ENCODE measurements around the gene LSG1. TPM values are rescaled to one million over a fixed set of nuclear protein-coding genes. Genes with fewer than 3 reads are reported as not detected.

Gene LSG1
- polyA plus RNA-seq, 1 donor from 2014 or later: 35.5 TPM

DNA sequence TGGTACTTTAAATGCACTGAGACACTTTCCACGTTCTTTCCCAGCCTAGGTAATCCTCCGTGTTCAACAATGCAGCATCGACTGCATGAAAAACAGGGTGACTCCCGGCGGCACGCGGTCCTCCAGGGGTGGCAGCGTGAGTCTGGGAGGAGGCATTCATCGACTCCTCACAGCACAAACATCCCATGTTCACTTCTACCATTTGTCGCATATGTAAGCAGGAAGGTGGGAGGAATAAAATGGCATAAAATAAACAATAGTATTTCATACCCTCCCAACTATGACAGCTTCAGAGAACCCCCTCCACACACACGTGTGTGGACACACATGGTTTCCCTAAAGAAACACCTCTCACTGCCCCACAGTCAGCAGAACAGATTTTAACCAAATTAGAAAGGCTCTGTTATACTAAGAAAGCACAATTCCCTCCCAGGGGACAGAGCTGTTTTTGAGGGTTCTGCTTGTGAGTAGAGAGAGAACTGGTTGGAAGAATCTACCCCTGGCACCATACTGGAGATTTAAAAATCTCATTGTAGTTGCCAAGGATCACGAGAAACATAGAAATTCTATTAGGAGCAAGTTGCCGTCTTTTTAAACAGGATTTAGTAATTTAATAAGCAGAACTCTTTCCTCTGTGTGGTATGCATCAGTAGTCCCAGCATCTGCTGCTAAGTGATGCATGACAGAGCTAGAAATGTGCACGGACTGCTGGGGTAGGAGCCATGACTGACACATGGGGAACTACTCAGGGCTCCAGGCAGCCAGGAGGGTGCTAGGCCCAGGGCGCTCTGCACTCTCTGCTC is 19.7 kb upstream of the LSG1 start:
- H3K27me3 Mint-ChIP-seq: peaks cover 1% of the 10 kb centered on the region
- H3K27ac Mint-ChIP-seq: peak overlapping the region; percentile 69 to 97 (median 76)
- peak overlapping the region; percentile 64 to 84 (median 74) for H3K4me3 Mint-ChIP-seq
- H3K4me1 Mint-ChIP-seq: peaks cover 46 to 56% (median 55%) of the 10 kb centered on the region in 3 donors
- H3K9me3 Mint-ChIP-seq: no peaks in the 10 kb centered on the region
- peaks cover 1% of the 10 kb centered on the region for H3K36me3 Mint-ChIP-seq

DNA sequence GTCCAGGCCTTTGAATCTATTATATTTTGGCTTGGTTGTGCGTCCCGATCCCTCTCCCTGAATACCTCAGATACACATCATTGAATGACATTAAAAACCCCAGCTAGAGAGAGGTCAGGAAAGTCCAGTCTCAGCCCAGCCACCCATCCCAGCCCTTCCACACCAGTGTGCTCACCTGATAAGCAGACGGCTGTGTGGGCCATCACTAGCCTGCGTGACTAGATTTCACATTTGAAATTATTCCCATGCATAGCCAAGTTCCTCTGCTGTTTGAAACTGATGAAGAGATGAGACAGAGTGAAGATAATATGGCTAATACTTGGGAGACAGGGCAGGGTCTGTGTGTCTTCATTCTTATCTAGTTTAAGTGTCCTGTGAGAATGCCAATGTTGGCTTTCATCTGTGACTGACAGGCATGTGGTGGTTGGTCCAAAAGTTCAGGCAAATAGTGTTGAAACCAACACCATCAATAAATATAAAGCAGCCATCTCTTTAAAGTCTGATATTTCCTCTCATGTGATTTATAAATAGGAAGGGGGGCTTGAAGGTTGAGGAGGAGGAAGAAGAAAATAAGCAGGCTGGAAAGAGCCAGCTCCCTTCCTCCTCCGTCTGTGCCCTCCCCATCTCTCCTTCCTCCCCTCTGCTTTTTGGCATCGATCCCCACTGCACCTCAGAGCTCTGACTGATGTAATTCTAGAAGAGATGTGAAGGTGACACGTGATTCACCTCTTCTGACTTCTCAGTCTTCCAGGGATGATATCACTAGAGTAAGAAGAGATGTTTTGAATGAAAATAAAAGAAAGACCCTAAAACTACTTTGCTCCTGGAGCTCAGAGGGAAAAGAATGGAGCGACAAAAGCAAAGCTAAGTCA is 18.7 kb upstream of the LSG1 start:
- Mint-ChIP-seq H3K4me1 (peaks cover 38 to 49% (median 46%) of the 10 kb centered on the region in 3 donors), H3K9me3 (no peaks in the 10 kb centered on the region), H3K4me3 (peak overlapping the region; percentile 64 to 84 (median 74)), H3K27ac (peak overlapping the region; percentile 69 to 97 (median 76)), H3K27me3 (peaks cover 1% of the 10 kb centered on the region), H3K36me3 (peaks cover 1% of the 10 kb centered on the region)

DNA sequence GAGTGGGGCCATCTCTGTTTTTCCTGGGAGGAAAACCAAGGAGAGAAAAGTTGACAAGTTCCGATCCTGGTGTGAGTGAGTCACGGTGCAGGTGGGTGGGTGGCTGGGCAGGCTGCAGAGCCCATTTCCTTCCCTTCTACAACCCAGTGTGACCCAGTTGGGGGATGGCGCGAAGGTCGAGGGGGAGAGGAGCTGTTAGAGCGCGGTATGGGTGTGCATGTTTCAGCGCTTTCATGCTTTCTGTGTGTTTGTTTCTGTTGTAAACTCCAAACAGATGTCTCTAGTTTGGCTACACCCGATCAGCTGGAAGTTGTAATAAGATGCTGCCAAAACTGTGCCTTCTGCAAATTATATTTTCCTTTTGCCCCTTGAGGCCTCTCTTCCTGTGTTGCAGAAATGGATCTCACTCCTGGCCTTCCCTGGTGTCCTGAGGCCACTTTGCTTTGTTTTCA is 17.5 kb upstream of the LSG1 start:
- Mint-ChIP-seq H3K4me1 (peaks cover 44 to 59% (median 51%) of the 10 kb centered on the region in 3 donors), H3K9me3 (no peaks in the 10 kb centered on the region), H3K36me3 (peaks cover 1% of the 10 kb centered on the region), H3K4me3 (peak overlapping the region; percentile 93 to 99 (median 97)), H3K27me3 (peaks cover 1% of the 10 kb centered on the region), H3K27ac (peak overlapping the region; percentile 28 to 95 (median 94))

DNA sequence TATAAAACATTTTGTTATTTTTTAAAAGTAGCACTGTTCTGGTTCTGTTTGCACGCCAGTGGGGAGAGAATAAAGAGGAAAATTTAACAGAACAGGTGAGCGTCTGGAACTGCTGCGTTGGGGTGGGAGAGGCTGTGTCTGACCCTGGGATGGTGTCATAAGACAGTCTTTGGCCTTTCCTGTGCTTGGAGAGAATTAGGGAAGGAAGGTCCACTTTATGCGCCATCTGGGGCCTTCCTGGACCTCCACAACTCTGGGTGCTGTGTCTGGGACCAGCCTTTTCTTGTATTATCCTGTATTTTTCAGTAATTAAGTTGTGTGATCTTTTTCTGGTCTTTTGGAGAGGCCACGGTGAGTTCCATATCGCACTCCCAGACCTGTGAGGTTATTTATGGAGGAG is 17.0 kb upstream of the LSG1 start:
- Mint-ChIP-seq H3K4me3 (peak overlapping the region; percentile 93 to 99 (median 97)), H3K27me3 (peaks cover 1% of the 10 kb centered on the region), H3K27ac (peak overlapping the region; percentile 92 to 95 (median 94)), H3K36me3 (peaks cover 1% of the 10 kb centered on the region), H3K4me1 (peaks cover 44 to 59% (median 53%) of the 10 kb centered on the region in 3 donors), H3K9me3 (no peaks in the 10 kb centered on the region)

DNA sequence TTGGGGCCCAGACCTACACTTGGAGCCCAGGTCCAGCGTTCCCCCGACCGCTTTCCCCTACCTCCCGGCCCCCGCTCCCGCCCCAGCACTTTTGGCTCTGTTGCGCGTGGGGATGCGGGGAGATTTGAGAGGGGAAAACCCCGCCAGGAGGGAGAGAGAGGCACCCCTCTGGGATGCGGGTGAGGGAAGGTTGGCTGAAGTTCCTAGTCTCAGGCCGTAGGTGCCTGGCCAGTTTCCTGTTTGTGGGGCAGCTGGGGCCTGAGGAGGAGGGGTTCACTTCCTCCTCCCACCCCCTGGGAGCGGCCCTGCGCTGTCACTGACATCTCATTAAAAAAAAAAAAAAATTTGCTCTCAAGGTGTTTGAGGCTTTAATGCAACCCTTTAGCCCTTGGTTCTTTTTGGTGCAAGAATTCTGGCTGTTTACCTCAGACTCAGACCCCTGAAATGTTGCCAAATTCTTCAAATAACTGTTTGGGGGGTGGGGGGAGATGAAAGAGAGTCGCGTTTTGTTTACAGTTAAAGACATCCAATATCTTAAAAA is 16.3 kb upstream of the LSG1 start:
- peaks cover 43 to 59% (median 55%) of the 10 kb centered on the region in 3 donors for H3K4me1 Mint-ChIP-seq
- H3K36me3 Mint-ChIP-seq: peaks cover 1% of the 10 kb centered on the region
- H3K9me3 Mint-ChIP-seq: no peaks in the 10 kb centered on the region
- peaks cover 1% of the 10 kb centered on the region for H3K27me3 Mint-ChIP-seq
- H3K4me3 Mint-ChIP-seq: peak overlapping the region; percentile 93 to 99 (median 97)
- peak overlapping the region; percentile 92 to 95 (median 94) for H3K27ac Mint-ChIP-seq

DNA sequence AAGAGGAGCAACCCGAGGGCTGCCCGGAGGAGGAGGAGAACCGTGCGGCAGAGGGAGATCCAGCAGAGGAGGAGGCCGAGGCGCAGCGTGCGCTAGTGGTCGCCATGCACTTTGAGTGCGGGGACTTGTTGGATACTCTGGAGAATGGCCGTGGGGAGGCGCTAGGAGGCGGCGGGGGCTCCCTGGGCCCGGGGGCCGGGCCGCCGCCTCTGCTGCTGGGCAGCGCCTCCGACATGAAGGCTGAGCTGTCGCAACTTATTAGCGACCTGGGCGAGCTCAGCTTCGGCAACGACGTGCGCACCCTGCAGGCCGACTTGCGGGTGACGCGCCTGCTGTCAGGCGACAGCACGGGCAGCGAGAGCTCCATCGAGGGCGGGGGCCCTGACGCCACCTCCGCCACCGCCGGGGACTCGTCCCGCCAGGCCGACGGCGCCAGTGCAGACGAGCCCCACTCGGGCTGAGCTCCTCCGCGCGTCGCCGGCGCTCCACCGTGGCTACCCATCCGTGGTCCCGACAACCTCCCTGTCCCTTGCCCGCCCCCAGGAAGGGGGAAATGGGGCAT is 15.7 kb upstream of the LSG1 start:
- Mint-ChIP-seq H3K9me3 (no peaks in the 10 kb centered on the region), H3K27ac (peak overlapping the region; percentile 93 to 95 (median 94)), H3K4me3 (peak overlapping the region; percentile 95 to 99 (median 99)), H3K4me1 (peaks cover 39 to 56% (median 55%) of the 10 kb centered on the region in 3 donors), H3K36me3 (peaks cover 1% of the 10 kb centered on the region), H3K27me3 (peaks cover 1% of the 10 kb centered on the region)

DNA sequence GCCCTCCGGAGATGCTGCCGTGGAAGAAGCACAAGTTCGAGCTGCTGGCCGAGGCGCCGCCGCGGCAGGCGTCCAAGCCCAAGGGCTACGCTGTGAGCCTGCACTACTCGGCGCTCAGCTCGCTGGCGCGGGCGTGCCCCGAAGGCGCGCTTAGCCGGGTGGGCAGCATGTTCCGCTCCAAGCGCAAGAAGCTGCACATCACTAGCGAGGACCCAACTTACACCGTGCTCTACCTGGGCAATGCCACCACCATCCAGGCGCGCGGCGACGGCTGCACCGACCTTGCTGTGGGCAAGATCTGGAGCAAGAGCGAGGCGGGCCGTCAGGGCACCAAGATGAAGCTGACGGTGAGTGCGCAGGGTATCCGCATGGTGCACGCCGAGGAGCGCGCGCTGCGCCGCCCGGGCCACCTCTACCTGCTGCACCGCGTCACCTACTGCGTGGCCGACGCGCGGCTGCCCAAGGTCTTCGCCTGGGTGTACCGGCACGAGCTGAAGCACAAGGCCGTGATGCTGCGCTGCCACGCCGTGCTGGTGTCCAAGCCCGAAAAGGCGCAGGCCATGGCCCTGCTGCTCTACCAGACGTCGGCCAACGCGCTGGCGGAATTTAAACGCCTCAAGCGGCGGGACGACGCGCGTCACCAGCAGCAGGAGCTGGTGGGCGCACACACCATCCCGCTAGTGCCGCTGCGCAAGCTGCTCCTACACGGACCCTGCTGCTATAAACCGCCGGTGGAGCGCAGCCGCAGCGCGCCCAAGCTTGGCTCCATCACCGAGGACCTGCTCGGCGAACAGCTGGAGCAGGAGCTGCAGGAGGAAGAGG is 15.0 kb upstream of the LSG1 start:
- Mint-ChIP-seq H3K4me3 (peak overlapping the region; percentile 95 to 99 (median 99)), H3K36me3 (peaks cover 1% of the 10 kb centered on the region), H3K9me3 (no peaks in the 10 kb centered on the region), H3K27ac (peak overlapping the region; percentile 93 to 99 (median 94)), H3K4me1 (peaks cover 37 to 59% (median 54%) of the 10 kb centered on the region in 3 donors), H3K27me3 (peaks cover under 1% of the 10 kb centered on the region)

DNA sequence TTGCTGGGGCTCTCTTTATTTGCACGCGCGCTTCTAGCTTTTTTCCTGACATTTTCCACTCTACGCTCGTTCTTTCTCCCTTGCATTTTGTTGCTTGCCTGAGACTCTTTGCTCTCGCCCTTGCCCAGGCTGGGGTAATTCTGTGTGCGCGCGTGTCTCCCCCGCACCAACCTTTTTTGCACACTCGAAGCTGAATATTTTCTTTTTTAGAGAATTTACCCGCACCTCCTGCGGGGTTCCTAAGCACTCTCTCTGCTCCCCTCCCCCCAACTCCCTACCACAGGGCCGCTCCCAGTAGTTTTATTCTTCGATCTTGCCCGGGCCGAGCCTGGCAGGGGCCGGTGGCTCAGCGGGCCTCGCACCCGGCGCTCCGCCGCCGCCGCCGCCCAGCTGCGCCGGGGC is 14.4 kb upstream of the LSG1 start:
- H3K27ac Mint-ChIP-seq: peak overlapping the region; percentile 87 to 99 (median 94)
- no peaks in the 10 kb centered on the region for H3K27me3 Mint-ChIP-seq
- H3K4me3 Mint-ChIP-seq: peak overlapping the region; percentile 95 to 99 (median 99)
- H3K4me1 Mint-ChIP-seq: peaks cover 31 to 53% (median 48%) of the 10 kb centered on the region in 3 donors
- peaks cover 1% of the 10 kb centered on the region for H3K36me3 Mint-ChIP-seq
- H3K9me3 Mint-ChIP-seq: no peaks in the 10 kb centered on the region

DNA sequence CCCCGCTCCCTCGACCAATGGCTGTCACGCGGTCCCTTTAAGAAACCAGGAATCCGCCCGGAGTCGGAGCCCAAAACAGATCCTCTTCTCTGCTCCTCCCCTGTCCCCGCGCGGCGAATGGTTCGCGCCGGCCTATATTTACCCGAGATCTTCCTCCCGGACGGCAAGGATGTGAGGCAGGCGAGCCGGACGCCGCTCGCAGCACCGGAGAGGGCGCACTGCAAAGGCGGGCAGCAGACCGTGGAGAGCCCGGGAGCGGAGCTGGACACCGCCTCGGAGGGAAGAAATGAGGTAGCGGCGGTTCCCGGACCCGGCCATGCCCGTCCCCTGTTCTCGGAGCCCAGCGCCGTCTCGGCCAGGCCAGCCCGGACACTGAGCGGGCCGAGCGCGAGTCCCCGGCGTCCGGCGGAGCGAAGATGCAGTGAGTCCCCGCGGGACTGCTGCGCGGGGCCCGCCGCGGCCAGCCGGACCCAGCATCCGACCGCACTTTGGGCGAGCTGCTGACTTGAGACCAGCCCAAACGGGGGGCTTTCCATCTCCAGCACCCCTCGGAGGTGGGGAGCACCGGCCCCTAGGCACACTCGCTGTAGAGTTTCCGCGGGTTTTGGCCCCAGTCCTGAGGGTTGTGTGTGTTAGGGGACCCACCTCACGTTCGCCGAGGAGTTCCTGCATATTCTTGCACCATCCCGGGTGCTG is 13.9 kb upstream of the LSG1 start, which contains the start of gene FAM43A:
Gene FAM43A, plus strand, starts transcription at position 166 of the 696 bp plus-strand sequence. CDS start 944 bp downstream, outside the sequence.
- Mint-ChIP-seq H3K36me3 (peaks cover 1% of the 10 kb centered on the region), H3K4me3 (peak within 1 kb of the TSS; percentile 95 to 99 (median 99)), H3K4me1 (peaks cover 26 to 48% (median 43%) of the 10 kb centered on the region in 3 donors), H3K27me3 (no peaks in the 10 kb centered on the region), H3K27ac (peak within 1 kb of the TSS; percentile 94 to 99 (median 94)), H3K9me3 (no peaks in the 10 kb centered on the region)

DNA sequence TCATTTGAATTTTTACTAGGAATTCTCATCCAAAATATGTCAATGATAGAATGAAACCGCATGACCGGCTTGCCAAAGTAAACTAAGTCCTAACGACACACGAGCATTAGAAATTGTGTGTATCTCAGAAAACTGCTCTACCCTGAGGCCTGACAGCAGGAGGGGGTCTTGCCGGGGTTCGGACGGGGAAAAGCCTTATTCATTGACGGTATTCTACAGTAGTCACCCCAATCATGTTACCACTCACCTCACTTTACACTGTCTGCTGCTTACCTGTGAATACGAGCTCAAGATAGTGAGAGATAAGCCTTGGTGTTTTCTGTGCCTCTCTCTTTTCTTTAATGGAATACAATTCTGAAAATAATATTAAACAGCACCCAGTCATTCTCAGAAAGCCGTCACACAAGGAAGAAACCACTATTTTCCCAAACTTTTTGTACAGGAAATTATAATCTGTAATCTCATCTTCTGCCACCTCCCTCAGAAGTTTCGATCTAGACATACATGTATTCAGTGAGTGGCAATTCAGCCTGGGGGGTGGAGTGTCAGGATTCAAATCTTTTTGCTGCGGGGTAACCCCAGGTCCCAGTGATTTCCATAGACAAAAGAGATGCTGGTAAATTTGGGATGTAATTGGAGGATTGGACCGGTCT is 13.2 kb upstream of the LSG1 start:
- H3K36me3 Mint-ChIP-seq: peaks cover 1% of the 10 kb centered on the region
- peaks cover 24 to 42% (median 36%) of the 10 kb centered on the region in 3 donors for H3K4me1 Mint-ChIP-seq
- no peaks in the 10 kb centered on the region for H3K27me3 Mint-ChIP-seq
- no peaks in the 10 kb centered on the region for H3K9me3 Mint-ChIP-seq
- H3K4me3 Mint-ChIP-seq: peak overlapping the region; percentile 95 to 99 (median 99)
- H3K27ac Mint-ChIP-seq: peak overlapping the region; percentile 94 to 99 (median 94)

DNA sequence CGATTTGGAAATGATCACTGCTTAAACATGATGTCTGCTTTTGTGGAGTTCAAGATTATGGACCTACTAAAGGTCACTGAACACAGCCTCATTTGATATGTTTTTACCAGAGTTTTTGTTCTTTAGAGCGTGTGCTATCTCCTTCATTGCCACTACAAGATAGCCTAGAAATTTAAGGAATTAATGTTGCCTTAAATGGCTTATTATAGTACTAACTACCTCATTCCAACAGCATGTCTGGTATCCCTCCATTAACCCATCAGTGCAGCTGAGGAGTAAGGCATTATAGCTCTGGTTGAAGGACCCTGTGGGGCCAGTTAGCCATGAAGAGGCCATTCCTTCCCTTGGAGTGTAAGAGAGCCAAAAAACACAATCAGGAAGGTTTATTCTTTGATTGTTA is 11.4 kb upstream of the LSG1 start:
- H3K36me3 Mint-ChIP-seq: no peaks in the 10 kb centered on the region
- H3K27me3 Mint-ChIP-seq: no peaks in the 10 kb centered on the region
- H3K27ac Mint-ChIP-seq: peak overlapping the region in 1 of 3 donors; percentile 53
- peaks cover 8 to 28% (median 22%) of the 10 kb centered on the region in 3 donors for H3K4me1 Mint-ChIP-seq
- no peaks in the 10 kb centered on the region for H3K9me3 Mint-ChIP-seq
- peak overlapping the region in 1 of 4 donors; percentile 73 for H3K4me3 Mint-ChIP-seq

DNA sequence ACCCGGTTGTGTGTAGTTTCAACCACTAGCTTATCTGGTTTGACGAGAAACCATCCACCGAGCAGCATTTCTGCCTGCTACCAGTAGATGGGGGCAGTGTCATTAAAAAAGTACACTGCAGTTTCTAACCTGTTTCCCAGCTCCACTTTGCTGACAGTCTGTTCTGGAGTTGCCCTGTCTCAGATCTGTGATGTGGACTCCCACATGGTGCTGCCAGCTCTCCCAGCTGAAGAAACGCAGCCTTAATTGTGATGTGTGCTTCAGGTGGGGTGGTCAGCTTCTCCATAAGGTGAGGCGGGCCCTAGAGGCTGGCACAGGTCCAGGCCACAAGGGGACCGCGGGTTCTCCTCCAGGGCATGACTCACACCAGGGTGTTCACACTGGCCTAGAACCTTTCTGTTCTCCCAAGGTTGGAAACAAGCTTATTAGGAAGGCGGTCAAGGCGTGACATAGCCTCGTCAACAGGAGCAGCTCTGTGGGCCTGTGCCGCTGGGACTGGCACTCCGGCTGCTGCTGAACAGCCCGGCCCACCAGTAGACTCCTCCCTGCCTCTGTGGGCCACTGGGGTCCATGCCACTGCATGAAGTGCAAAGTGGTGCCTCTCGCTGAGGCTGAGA is 10.8 kb upstream of the LSG1 start:
- Mint-ChIP-seq H3K4me3 (peak overlapping the region in 2 of 4 donors; percentile 57 to 73), H3K27ac (peak overlapping the region in 1 of 3 donors; percentile 53), H3K4me1 (peaks cover 6 to 26% (median 21%) of the 10 kb centered on the region in 3 donors), H3K9me3 (no peaks in the 10 kb centered on the region), H3K27me3 (no peaks in the 10 kb centered on the region), H3K36me3 (no peaks in the 10 kb centered on the region)
